Pons (tissue), 1 donor: ENCODE data around the gene PARD3B.

ENCODE experiments used
- DNase-seq: peaks from one replicate; pipeline ENCODE4 v3.0.0-alpha.2; 2016; ENCODE audit warnings: low spot score

Gene PARD3B

GRCh38 chr2:205564346-205565141 is 1019.3 kb downstream of the PARD3B start:
- no peak for DNase-seq

GRCh38 chr2:205565142-205565522 is 1019.9 kb downstream of the PARD3B start:
- no peak for DNase-seq

- no peak for DNase-seq
Observed at GRCh38 chr2:205566606-205567168, 1021.4 kb downstream of the PARD3B start.

- no peak for DNase-seq
Observed at GRCh38 chr2:205568620-205569019, 1023.3 kb downstream of the PARD3B start.

- DNase-seq = no peak
Observed at GRCh38 chr2:205570648-205571047, 1025.4 kb downstream of the PARD3B start.

GRCh38 chr2:205571360-205571959 is 1026.2 kb downstream of the PARD3B start:
- DNase-seq = no peak

- no peak for DNase-seq
Observed at GRCh38 chr2:205574001-205574400, 1028.7 kb downstream of the PARD3B start.

- DNase-seq = no peak
Observed at GRCh38 chr2:205579335-205579734, 1034.1 kb downstream of the PARD3B start.

- no peak for DNase-seq
Observed at GRCh38 chr2:205580212-205580987, 1035.1 kb downstream of the PARD3B start.

GRCh38 chr2:205582366-205582765 is 1037.1 kb downstream of the PARD3B start:
- no peak for DNase-seq

- DNase-seq = no peak
Observed at GRCh38 chr2:205585449-205586383, 1040.4 kb downstream of the PARD3B start.

GRCh38 chr2:205586626-205587025 is 1041.4 kb downstream of the PARD3B start:
- DNase-seq = no peak

- no peak for DNase-seq
Observed at GRCh38 chr2:205589479-205589878, 1044.2 kb downstream of the PARD3B start.

GRCh38 chr2:205590759-205591158 is 1045.5 kb downstream of the PARD3B start:
- DNase-seq = no peak

- DNase-seq = no peak
Observed at GRCh38 chr2:205593891-205594290, 1048.6 kb downstream of the PARD3B start.

GRCh38 chr2:205596581-205596980 is 1051.3 kb downstream of the PARD3B start:
- DNase-seq = no peak

GRCh38 chr2:205605638-205606304 is 1060.5 kb downstream of the PARD3B start:
- no peak for DNase-seq

- no peak for DNase-seq
Observed at GRCh38 chr2:205607146-205607545, 1061.9 kb downstream of the PARD3B start.

- no peak for DNase-seq
Observed at GRCh38 chr2:205609113-205609512, 1063.8 kb downstream of the PARD3B start.

- no peak for DNase-seq
Observed at GRCh38 chr2:205610437-205610836, 1065.2 kb downstream of the PARD3B start.

- no peak for DNase-seq
Observed at GRCh38 chr2:205612636-205613035, 1067.4 kb downstream of the PARD3B start.
